AG10803 (cell line): ENCODE data around the gene SASH1.
A peak's percentile ranks its signal among the peaks of the same experiment; 100 is the strongest.
"Not testable (repeated sequence)": the region's sequence is repeated elsewhere in the genome, so short reads cannot be mapped to it uniquely, and the experiment has no call there.

Experiments used
- DNase-seq: peaks from one replicate; pipeline ENCODE4 v3.0.0; 2010; ENCODE audit warnings: low read depth
- H3K4me3 ChIP-seq: 2 replicates; pipeline ENCODE4 v1.5.1; 2011; ENCODE audit warnings: mild to moderate bottlenecking, low read length, control low read depth
- CTCF ChIP-seq: conservative IDR thresholded peaks from 2 replicates; pipeline ENCODE4 v1.5.1; 2011; ENCODE audit warnings: mild to moderate bottlenecking, low read length, control low read depth, inconsistent platforms

The SASH1 gene

DNA sequence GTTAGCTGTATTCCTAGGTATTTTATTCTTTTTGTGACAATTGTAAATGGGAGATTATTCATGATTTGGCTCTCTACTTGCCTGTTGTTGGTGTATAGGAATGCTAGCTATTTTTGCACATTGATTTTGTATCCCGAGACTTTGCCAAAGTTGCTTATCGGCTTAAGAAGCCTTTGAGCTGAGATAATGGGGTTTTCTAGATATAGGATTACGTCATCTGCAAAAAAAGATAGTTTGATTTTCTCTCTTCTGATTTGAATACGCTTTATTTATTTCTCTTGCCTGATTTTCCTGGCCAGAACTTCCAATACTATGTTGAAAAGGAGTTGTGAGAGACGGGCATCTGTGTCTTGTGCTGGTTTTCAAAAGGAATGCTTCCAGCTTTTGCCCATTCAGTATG, 241.0 kb downstream of the SASH1 start:
- H3K4me3 ChIP-seq, result no peak overlapping the region
- TF ChIP-seq CTCF, result no peak

DNA sequence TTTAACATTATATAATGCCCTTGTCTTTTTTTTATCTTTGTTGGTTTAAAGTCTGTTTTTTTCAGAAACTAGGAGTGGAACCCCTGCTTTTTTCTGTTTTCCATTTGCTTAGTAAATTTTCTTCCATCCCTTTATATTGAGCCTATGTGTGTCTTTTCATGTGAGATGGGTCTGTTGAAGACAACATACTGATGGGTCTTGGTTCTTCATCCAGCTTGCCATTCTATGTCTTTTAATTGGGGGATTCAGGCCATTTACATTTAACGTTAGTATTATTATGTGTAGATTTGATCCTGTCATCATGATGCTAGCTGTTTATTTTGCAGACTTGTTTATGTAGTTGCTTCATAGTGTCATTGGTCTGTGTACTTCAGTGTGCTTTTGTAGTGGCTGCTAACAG, 243.0 kb downstream of the SASH1 start:
- DNase-seq, result not testable (repeated sequence)

More for the DNA sequence above, 241.0 kb downstream of the SASH1 start:
- no peak for DNase-seq

DNA sequence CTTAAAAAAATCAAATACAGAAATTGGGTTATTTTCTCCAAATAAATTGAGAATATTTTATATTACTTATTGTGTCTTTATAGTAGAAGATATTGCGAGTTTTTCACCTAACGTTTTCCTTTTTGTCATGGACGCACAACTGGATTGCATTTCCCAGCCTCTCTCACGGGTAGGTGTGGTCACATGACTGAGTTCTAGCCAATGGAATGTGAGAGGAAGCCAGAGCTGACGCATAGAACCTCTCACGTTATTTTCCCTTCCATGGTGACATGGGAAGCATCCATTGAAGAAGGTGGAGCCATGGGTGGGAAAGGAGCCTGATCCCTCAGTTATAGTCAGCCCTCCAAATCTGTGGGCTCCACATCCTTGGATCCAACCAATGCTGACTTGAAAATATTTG, 248.2 kb downstream of the SASH1 start:
- TF ChIP-seq CTCF, result no peak
- no peak overlapping the region for H3K4me3 ChIP-seq
- no peak for DNase-seq

More for the DNA sequence above, 243.0 kb downstream of the SASH1 start:
- H3K4me3 ChIP-seq, result not testable (repeated sequence)

DNA sequence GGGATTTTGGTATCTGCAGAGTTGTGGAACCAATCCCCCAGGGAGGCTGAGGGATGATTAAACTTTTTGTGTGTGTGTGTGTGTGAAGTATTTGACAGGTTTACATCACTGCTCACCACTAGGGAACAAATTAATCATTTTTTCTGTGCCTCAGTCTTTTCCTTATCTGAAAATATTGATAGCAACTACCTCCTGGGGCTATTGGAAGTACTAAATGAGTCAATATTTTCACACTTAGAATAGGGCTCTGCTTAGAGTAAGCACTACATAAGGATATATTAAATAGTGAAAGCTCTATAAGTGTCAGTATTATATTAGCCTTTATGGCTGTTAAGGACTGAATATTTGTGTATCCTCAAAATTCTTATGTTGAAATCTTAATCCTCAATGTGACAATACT, 249.0 kb downstream of the SASH1 start:
- no peak for DNase-seq
- no peak for TF ChIP-seq CTCF
- no peak overlapping the region for H3K4me3 ChIP-seq

DNA sequence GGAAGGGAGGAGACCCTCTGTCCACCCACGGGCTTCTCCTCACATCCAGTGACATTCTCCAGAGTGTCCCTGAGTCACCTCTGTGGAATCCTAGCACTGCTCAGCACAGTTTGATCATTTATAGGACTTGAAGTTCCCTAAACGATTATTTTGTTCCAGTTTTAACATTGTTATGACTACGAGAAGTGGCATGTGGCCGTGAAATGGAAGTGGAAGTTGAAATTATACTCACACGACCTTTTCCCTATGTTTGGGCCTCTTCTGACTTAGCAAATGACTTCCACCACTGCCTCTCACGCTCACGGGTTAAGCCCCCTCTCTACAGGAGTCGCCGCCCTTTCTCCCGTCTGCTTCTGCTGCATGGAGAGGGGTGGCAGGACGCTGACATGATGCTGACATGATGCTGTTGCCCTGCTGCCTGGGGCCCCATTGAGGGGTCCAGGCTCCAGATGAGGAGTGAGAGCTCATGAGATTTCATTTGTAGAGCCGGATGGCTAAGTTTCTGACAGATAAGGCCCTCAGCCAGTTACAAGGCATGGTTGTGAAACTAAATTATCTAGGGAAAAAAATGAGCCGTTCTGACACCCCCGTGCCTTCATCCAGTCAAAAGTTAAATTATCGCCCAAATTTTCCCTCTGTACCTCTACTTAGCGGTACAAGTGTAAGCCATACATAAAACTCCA, 250.6 kb downstream of the SASH1 start:
- TF ChIP-seq CTCF, result no peak
- no peak overlapping the region; the same call in 1 of the 2 replicates for H3K4me3 ChIP-seq
- peak; percentile 67 for DNase-seq

DNA sequence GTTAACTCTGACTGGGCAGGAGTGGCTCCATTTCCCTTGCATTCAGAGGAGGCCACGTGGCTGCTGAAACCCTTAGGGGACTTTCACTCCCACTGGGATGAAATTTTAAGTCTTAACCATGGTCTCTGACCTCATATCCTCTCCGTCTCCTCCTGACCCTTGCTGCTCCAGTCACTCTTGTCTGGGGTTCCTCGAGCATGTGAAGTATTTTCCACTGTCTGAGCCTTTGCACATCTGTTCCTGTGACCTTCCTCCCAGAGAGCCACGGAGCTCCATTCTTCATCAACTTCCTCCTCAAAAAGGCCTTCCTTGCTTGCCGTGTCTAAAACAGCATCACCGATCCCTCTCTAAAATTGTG, 251.2 kb downstream of the SASH1 start:
- H3K4me3 ChIP-seq, result no peak overlapping the region
- DNase-seq, result peak; percentile 41
- TF ChIP-seq CTCF, result no peak

- DNase-seq, result no peak
- TF ChIP-seq CTCF, result no peak
- H3K4me3 ChIP-seq, result no peak overlapping the region
Observed at GRCh38 chr6:148595550-148595949, 252.9 kb downstream of the SASH1 start.
